GM21390 (cell line): ENCODE data around the gene DNLZ.

Experiments
- ATAC-seq: cut with Tn5 transposase; IDR thresholded peaks from one replicate; pipeline ENCODE4 v1.9.1; 2021; ENCODE audit not compliant: unreplicated experiment

The DNLZ gene

GRCh38 chr9:136345281-136346156 is 18.0 kb downstream of the DNLZ start:
- no peak for ATAC-seq

DNA sequence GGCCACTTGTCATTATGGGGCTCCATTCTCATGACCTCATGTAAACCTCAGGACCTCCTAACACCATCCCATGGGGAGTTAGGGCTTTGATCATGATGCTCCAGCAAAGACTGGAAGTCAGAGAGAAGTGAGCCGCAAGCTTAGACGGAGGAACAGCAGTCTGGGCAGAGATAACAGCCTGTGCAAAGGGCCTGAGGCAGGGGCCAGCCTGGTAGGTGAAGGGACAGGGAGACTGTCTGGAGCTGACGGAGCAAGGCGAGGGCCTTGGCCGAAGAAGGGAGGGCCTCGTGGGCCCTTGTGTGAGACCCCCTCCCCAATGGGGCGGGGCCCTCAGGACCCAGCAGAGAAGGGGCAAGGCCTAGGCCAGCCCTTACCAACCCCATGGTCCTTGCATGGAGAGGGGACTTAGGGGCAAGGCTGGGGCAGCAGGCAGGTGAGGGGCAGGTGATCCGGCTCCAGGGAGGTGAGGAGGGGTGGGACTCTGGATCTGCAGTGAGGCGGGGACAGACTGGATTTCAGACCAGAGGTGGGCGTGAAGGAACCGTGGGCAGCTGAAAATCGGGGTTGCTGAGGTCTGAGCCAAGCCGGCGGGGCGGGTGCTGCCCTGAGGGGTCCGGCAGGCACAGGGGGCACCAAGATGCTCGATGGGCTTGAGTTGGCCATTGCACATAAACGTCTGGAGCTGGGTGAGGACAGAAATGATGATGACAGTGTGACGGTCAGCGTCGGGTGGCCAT is 18.8 kb downstream of the DNLZ start:
- ATAC-seq = no peak

DNA sequence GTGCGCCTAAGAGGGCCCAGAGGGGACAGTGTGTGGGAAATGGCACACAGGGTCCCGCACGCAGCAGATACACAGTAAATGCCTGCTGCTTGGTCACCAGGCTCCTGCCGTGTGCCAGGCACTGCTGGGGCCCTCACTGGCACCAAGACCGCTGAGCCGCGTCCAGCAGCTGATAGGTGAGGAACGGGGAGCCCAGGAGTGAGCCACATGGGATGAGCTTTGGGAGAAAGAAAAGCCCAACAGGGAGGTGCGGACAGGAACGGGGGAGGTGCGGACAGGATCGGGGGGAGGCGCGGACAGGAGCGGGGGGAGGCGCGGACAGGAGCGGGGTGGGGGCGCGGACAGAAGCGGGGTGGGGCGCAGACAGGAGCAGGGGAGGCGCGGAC is 19.7 kb downstream of the DNLZ start:
- no peak for ATAC-seq

DNA sequence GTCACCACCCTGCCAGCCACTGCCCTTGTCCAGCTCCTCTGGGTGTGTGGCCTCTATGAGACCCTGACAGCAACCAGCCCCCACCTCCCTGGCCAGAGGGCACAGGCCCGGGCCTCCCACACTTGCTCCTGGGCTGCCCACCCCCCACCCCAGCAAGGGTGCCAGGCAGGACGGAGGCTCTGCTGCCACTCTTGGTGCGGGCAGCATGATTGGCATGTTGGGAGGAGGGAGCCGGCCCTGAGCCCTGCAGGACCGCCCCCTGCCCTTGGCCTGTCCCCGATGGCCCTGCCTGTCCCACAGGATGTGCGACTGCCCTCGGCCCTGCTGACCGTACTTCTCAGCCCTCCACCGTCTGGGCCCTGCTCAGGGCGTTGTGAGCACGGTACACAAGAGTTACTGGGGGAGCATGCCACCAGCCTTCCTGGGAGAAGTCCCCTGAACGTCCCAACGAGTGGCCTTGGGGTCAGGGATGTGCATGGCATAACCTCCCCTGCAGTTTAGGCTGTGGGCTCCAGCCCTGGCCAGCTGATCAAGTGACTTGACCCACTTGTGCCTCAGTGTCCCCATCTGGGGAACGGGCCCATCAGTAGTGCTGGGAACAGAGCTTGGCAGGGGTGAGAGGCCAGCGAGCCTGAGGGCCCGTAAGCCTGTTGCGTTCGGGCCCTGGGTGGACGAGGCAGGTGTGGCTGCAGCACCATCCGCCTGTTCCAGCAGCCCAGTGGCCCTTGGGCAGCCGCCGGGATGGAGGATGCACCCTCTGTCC is 20.2 kb downstream of the DNLZ start:
- no peak for ATAC-seq

DNA sequence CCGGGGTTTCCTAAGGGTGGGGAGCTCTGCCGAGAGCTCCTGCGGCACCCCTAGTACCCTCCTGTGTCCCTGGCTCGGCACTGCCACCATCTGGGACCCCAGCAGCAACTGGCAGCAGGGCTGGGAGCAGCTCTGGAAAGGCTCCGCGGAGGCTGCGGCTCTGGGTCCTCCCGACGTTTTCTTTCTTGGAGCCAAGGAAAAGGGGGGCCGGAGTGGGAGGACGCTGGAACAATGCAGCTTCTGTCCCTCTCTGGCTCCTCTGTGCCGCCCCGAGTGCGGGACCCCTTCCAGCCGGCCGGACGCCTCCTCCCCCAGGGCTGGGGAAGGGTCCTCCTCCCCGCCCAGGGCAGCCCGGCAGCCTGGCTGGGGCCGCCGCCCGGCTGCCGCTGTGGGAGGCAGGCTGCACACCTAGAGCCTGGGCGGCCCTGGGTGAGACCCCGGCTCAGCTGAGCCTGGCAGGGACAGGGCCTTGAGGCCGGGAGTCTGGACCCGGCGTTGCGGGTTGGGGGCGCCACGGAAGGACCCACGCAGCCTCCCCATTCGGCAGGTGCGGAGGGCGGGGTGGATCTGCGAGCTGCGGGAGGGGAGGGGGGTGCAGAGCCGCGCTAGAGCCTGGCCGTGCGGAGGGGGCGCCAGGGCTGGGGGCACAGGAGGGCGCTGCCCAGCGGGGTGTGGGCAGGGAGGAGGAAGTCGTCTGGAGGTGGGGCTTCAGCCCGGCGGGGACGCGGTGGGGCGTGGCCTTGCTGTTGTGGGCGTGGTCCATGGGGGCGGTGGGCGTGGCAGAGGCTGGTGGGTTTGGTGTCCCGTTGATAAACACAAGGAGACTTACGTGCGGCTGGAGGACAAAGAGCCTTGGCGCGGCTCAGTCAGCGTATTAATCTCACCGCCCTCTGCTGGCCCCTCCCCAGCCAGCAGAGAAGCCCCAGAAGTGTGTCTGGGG is 21.1 kb downstream of the DNLZ start:
- no peak for ATAC-seq

- ATAC-seq = no peak
Observed at GRCh38 chr9:136341769-136342168, 21.8 kb downstream of the DNLZ start.

- ATAC-seq = no peak
Observed at GRCh38 chr9:136341042-136341655, 22.4 kb downstream of the DNLZ start.

- no peak for ATAC-seq
Observed at GRCh38 chr9:136340356-136341041, 23.0 kb downstream of the DNLZ start.

GRCh38 chr9:136339958-136340310 is 23.6 kb downstream of the DNLZ start:
- no peak for ATAC-seq

DNA sequence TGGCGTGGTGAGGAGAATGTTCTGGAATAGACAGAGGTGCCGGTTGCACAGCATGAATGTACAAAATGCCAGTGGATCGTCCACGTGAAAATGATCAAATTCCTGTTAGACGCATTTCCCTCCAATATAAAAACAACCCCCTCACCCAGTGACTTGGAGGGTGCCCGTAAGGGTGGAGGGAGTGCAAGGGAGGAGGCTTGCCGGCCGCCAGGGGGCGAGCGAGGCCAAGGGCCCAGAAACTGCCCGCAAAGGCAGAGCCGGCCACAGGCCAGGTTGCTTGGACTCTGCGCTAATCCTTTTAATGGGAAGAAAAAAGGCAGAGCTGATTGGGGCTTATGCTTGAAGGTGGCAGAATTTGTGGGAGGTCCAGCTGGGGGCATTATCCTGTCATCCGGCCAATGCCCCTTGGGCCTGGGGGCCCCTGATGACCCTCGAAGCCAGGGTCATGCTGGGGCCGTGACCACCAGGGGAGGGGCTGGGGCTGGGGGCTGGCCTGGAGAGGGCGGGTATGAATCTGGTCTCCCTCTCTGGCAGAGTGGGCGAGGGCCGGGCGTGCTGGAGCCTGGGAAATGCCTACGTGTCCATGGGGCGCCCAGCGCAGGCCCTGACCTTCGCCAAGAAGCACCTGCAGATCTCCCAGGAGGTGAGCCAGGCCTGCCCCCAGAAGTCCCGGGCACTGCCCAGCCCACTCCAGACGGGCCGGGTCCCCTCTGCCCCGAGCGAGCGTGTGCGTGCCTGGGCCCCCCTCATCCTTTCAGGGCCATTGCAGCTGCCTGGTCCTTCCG is 24.2 kb downstream of the DNLZ start:
- ATAC-seq = no peak

- ATAC-seq = no peak
Observed at GRCh38 chr9:136338511-136338910, 25.0 kb downstream of the DNLZ start.

- no peak for ATAC-seq
Observed at GRCh38 chr9:136337416-136338395, 25.8 kb downstream of the DNLZ start.

GRCh38 chr9:136336881-136337280 is 26.7 kb downstream of the DNLZ start:
- ATAC-seq = no peak

DNA sequence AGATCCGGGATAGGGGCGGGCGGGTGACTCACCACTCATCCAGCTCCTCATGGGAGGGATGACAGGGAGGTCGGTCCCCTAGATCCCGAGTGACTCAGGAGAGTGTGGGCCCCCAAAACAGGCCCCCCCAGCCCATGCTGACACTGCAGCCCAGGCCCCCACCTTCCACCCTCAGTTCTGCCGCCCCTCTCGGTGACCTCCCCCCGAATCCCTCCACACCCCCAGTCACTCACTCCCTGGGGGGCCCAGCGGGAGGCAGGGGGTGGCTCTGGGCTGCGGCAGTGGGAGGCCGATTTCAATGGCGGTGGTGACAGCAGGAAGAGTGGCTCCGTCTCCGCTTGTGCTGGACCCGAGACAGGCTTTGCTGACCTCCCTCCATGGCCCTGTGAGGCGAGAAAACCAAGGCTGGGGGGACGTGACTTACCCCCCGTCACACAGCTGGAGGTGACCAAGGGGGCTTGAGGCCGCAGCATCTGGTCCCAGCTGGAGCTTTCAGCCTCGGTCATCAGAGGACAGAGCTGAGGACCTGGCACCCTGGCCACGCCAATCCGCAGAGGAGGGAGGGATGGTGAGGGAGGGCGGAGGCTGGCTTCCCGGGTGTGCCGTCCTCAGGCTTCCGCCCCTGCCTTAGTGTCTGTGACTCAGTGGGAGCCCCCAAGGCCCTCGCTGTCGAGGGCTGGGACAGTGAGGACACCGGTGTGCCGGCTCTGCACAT is 27.2 kb downstream of the DNLZ start:
- ATAC-seq = no peak

GRCh38 chr9:136335296-136336155 is 28.0 kb downstream of the DNLZ start:
- ATAC-seq = no peak

DNA sequence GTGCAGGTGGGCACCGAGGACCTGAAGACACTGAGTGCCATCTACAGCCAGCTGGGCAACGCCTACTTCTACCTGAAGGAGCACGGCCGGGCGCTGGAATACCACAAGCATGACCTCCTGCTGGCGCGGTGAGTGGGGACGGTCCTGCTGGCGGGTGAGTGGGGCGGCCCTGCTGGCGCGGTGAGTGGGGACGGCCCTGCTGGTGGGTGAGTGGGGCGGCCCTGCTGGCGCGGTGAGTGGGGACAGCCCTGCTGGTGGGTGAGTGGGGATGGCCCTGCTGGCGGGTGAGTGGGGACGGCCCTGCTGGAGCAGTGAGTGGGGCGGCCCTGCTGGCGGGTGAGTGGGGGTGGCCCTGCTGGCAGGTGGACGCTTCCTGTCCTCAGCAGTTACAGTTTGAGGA is 29.0 kb downstream of the DNLZ start:
- no peak for ATAC-seq
